IPS DF 4.7 (cell line): ENCODE data around the gene MLH1.
"Not testable (repeated sequence)": the region's sequence is repeated elsewhere in the genome, so short reads cannot be mapped to it uniquely, and the experiment has no call there.

Experiments
- DNase-seq: peaks from one replicate; pipeline ENCODE4 v3.0.0-alpha.2; 2013; ENCODE audit warnings: low spot score; ENCODE audit errors: extremely low read depth

Gene MLH1

DNA sequence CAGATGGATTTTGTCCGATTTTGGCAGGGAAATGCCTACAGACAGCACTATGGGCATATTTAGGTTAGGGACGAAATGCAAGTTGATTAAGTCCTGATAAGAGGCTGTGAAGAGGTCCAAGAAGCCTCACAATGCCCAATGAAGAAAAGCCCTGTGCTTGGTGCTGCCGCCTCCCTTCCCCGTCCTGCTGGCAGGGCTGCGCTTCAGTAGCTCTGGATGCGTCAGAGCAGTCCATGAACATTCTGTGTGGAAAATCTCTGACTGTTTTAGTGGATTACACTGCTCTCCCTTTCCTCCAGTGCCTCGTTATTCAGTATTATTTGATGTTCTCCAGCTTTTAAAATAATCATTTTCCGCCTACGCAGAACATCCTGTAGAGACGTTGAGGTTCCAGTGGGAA lies 39.6 kb downstream of the MLH1 start:
- DNase-seq, result no peak

DNA sequence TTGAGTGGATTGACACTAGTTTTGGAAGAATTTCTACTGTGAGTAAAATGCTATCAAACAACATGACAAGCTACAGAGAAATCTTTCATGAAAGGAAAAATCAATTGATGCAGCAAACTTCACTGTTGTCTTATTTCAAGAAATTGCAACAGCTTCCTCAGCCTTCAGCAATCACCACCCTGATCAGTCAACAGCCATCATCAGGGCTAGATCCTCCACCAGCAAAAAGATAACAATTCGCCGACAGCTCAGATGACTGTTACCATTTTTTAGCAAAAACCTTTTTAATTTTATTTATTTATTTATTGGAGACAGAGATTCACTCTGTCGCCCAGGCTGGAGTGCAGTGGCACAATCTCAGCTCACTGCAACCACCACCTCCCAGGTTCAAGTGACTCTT lies 44.0 kb downstream of the MLH1 start:
- DNase-seq, result no peak

DNA sequence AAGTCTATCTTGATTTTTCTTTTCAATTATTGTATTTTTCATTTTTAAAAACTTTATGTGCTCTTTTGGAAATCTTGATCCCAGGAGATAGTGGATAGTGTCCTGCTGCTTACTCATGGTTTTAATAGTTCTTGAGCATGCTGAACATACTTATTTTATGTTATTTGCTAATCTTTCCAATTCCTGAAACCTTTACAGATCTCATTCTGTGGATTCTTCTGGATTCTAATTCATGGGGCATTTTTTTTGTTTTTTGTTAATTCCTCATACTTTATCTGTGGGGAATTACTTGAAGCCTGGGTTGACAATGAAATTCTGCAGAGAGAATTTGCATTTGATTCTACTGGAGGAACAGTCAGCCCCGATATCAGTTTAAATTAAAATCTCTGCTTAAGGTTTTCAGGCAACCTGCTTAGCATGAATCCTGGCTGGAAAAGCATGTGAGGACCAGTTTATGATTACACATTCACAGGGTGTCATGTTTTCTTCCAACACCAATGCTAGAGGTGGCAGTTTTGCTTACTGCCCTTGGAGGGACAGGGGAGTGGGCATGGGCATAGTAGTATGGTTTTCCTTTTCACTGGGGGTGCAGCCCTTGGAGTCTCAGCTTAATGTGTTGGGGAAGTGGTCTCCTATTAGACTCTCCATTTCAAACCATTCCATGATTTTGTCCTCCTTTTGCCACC lies 46.0 kb downstream of the MLH1 start:
- DNase-seq, result no peak

DNA sequence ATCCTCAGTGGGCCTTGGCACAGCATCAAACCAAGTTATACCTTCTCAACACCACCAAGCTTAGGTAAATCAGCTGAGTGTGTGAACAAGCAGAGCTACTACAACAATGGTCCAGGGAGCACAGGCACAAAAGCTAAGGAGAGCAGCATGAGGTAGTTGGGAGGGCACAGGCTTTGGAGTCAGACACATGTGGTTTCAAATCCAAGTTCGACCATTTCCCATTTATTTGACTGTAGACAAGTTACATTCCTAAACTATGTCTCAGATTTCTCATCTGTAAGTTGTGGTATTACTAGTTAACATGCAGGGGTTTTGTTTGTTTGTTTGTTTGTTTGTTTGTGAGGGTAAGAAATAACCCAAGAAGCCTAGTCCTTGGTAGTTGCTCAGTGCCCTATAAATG lies 46.9 kb downstream of the MLH1 start:
- no peak for DNase-seq

DNA sequence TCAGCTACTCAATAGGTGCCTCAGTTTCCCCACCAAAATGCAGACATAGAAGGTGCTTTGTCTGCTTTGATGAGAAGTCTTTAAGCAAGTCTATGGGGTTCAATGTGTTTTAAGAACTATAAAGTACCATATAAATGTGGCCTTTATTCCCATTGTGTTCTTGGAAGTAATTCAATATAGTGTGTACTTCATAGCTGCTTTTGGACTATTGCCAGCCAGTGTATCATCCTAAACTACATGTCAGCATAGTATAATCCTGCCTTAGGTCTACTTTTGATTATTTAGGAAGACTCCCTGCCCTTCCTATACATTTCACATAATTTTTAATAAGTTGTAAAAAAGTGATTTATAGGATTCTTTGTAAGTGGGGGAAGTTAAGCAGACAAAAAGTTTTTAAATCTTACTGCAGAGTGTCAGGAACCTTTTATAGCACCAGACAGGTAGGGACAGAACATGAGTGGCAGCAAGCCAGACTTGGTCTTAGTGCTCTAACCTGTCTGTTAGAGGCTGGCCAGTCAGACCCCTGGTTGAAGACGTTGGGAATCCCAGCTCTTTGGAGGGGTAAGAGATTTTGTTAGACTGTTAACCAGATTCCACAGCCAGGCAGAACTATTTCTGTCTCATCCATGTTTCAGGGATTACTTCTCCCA lies 48.4 kb downstream of the MLH1 start:
- DNase-seq, result no peak

DNA sequence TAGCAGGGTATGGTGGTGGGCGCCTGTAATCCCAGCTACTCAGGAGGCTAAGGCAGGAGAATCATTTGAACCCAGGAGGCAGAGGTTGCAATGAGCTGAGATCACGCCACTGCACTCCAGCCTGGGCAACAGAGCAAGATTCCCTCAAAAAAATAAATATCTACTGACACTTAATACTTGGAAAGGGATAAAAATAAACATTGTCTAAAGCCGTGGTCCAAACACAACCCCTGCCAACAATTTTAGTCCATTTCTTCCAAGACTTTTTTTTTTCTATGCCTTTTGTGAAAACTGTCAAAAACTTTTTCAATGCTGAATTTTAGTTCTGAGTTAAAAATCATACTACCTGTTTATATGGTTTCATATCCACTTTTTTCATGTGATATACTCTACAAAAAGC lies 49.4 kb downstream of the MLH1 start:
- DNase-seq, result not testable (repeated sequence)

DNA sequence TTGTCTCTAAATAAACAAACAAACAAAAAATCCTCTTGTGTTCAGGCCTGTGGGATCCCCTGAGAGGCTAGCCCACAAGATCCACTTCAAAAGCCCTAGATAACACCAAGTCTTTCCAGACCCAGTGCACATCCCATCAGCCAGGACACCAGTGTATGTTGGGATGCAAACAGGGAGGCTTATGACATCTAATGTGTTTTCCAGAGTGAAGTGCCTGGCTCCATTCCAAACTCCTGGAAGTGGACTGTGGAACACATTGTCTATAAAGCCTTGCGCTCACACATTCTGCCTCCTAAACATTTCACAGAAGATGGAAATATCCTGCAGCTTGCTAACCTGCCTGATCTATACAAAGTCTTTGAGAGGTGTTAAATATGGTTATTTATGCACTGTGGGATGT lies 57.0 kb downstream of the MLH1 start:
- no peak for DNase-seq

DNA sequence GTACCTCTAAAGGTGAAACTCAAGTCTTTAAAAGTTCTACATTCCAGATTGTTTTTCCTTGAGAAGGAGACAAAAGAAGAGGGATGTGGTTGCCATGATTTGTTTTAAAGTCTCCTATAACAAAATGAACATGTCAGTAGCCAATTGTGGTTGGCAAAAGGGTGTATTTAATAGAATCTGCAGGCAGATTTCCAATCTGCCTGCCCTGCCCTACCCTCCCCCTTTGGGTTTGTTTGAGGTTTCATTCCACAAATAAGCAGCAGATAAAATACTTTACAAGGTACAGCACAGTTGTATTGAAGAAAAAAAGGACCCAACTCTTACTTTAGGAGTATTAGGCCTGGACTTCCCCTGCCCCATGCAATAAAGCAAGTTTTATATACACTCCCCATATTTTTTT lies 59.5 kb downstream of the MLH1 start:
- DNase-seq, result no peak

DNA sequence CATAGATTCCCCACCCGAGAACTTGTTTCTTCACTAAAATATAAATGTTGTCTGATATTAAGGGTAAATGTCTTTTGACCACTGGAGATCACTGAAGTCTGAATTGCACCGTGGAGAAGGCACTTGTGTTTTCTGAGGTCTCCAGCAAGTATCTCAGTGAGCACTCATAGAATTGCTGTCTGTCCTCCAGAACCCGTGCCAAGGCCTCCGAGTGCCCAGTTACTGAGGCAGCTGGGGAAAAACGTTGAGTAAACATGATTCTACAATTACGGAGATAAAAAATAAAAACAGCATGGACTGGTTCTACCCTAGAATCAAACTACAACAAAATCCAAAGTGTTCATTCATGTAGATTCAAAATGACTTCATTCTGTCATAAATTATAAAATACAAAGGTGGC lies 60.0 kb downstream of the MLH1 start:
- no peak for DNase-seq

DNA sequence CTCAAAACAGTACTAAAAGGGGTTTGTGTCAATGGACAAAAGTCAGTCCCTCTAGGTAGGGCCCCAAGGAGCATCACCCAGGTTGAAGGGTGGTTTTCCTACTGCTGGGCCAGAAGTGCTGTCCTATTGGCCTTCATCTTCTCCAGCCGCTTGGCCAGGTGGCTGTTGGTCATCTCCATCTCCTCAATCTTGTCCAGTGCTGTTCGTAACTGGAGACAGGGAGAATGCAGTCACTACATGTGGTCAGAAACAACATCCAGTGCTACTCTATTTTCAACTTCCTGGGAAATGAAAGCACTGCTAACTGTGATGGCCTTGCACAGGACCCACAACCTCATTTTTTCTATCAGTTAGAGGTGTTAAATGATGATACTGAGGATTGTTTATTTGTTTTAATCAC lies 60.4 kb downstream of the MLH1 start:
- DNase-seq, result no peak

DNA sequence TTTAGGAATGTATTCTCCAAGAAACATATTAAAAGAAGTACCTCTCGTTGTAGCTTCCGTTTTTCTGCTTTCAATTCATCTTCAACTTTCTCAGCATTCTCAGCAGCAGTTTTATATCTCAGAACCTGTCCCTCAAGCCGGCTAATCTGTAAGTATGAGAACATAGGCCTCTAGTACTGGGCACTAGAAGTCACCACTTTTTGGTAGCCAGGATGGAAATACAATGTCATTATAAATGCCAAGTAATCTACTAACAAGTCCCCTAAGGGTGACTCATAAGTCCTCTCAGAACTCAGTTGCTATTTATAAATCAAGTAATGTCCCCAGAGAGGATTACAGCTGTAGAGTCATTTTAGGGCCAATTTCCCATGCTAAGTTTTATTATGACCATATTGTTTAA lies 61.1 kb downstream of the MLH1 start:
- no peak for DNase-seq

DNA sequence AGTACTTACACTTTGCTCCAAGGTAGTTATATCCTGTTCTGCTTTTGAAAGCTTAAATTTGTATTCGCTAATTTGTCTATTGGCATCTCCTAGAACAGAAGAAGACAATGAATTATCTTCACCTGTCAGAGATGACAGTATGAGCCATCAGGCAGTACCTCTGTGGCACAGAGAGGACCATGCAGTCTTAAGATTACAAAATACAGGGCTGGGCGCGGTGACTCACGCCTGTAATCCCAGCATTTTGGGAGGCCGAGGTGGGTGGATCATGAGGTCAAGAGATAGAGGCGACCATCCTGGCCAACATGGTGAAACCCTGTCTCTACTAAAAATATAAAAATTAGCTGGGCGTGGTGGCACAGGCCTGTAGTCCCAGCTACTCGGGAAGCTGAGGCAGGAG lies 61.8 kb downstream of the MLH1 start:
- DNase-seq, result not testable (repeated sequence)

DNA sequence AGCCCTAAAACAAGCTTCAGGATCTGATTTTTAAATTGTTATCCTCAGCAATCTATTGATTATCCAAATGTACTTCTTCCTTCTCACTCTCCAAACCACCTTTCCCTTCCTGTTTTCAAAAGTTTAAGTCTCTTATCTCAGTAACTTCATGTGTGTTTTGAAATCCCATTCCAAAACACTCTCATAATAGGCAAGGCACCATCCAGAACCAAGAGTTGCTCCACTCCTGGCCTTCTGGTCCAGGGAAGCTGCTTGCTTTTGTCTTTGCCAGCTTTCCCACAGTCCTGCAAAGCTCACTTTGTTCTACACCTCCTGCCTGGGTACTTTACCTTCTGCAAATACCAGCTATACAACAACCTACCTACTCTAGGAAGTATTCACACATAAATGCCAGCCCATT lies 63.5 kb downstream of the MLH1 start:
- no peak for DNase-seq

DNA sequence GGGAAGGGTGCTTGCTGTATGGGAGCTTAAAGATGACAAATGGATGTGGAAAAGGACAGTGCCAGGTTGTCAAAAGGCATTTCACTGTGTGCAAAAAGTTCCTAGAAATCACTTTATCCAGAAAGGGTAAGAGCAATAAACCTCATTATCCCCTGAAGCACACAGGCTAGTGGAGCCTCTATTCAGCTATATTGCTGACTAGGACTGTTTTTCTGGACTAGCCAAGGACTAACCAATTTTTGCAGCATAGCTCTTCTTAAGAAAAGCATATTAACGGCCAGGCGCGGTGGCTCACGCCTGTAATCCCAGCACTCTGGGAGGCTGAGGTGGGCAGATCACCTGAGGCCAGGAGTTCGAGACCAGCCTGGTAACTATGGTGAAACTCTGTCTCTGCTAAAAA lies 64.8 kb downstream of the MLH1 start:
- DNase-seq, result no peak

DNA sequence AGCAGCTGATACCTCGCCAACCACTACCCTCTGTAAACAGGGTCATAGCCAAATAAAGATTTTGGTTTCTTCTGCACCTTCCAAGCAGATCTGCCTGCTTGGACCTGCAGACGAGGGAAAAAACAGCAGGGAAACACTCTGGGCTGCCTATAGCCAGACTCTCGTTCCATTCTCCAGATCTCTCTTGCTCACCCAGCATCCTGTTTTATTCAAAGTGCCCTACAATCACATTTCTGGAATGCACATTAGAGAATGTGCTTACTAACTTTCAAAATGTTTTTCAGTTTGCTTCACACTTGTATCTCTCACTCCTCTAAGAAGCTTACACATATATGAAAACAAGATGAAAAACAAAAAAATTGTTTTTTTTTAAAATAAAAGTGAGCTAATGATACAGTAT lies 71.4 kb downstream of the MLH1 start:
- DNase-seq, result no peak

DNA sequence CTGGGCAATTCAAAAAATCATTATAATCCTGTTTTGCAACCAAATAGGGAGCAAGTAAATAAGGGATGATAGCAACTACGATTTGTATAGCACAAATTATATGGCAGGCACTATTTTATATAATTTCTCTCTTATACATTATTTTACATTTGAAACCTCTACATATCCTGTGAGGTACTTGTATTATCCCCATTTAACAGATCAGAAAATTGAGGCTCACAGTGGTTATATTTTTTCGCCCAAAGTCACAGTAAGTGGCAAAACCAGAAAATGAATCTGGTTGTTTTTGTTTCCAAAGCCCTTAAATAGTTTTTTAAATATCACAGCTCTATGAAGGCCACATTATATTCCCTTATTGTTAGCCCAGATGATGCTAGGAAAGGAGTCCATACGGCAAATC lies 74.3 kb downstream of the MLH1 start:
- DNase-seq, result no peak

DNA sequence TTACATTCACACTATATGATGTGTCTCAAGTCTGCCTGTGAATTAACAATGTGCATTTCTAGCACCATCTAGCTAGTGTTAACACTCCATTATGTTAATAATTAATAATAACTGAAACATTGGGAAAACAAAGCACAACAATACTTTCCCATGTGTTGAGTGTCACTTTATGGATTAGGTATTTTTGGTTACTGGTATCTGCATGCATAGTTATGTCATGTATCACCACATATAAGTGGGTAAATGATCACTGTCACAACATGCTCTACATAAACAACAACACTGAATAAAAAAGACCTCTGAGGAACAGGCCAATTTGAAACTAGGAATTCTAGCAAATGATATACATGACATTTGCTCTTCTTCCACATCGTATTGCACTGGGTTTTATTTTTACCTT lies 74.7 kb downstream of the MLH1 start:
- no peak for DNase-seq

DNA sequence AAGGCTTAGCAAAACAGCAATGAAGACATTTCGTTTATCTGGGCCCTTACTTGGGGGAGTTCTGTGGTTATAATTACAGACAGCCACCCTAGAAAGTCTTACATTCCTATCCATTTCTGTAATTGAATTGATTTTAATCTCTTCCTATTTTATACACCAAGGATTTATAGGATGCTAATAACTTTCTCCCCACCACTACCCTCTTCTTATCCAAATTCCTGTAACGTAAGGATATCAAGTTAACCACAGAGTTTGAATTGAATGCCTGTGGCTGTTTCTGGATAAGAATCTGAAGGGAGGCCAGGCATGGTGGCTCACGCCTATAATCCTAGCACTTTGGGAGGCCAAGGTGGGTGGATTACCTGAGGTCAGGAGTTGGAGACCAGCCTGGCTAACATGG lies 78.6 kb downstream of the MLH1 start:
- DNase-seq, result no peak

DNA sequence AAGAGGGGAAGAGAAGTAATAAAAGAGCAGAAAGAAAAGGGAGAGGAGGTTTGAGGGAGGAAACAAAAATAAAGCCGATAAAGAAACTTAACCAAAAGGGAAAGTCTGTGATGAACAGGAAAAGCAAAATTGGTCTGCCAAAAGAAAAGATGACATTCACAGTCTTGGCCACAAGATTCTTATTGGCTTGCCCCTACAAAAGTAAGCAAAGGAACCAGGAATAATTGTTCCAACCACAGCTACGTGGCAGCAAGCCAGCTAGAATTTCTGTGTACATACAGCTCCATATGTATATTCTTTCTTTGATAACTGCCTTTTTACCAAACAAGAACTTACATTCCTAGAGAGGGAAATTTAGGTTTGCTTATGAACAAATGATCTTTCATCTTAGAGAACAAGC lies 79.6 kb downstream of the MLH1 start:
- DNase-seq, result no peak

DNA sequence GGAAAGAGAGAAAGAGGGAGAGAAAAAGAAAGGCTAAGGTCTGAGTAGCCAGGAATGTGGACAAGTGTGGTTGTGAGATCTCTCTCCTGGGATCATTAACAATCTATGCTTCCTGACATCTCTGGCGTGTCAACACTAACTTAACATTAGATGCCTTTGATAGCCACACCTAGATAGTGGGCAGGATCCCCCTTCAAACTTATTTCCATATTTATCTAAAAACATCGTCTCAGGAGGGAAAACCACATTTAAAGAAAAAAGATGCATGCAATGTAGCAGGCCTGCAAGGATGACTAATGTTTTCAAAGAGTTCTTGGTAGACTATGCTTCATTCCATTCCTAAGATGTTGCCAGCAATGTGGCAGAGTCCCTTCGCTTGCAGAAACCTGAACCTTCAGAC lies 80.9 kb downstream of the MLH1 start:
- no peak for DNase-seq

DNA sequence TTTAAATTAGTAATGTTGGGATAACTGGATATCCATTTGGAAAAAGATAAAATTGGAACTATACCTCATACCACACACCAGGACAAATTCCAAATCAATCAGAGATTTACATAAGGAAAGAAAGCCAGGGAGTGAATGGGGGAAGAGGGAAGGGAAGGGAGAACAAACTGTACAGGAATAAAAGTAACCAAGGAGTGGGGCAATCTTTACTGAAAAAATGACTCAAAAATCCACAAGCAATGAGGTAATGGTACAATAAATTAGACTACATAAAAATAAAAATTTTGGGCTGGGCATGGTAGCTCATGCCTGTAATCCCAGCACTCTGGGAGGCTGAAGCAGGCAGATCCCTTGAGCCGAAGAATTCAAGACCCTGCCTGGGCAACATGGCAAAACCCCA lies 82.6 kb downstream of the MLH1 start:
- DNase-seq, result no peak

DNA sequence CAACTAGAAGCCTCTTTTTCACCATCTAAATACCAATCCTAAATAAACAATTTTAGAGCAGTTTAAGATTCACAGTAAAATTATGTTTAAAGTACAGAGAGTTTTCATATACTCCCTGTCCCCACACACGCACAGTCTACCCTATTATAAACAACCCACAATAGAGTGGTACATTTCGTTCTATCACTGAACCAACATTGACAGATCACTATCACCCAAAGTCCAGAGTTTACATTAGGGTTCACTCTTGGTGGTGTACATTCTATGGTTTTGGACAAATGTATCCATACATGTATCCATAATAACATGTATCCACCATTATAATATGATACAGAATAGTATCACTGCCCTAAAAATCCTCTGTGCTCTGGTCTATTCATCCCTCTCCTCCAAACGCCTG lies 89.0 kb downstream of the MLH1 start:
- no peak for DNase-seq

DNA sequence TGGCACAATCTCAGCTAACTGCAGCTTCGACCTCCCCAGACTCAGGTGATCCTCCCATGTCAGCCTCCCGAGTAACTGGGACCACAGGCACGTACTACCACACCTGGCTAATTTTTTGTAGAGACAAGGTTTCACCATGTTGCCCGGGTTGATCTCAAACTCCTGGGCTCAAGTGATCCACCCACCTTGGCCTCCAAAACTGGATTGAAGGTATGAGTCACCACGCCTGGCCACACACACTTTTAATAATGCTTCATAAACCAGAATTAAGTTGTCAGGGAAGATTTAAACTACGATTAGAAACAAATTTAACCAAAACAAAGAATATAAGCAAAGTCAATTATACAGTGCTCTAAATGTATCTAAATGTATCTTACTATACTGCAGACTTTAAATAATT lies 93.6 kb downstream of the MLH1 start:
- no peak for DNase-seq

DNA sequence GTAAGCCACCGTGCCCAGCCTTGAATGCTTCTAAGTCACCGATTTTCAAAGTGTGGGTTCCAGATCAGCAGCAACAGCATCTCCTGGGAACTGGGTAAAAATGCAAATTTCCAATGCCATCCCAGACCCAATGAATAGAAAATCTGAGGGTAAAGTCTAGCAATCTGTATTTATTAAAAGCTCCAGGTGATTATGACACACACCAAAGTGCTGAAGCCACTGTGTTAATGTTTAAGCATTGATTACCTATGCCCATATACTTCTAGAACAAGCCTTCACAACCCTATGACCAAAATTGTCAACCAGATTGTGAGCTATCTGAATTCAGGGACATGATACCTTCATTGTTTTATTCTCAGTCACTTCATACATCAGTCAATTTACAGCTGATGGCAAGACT lies 94.6 kb downstream of the MLH1 start:
- no peak for DNase-seq
